Tibial nerve (tissue), 4 donors: ENCODE results near the gene EEF1AKMT4. TPM values are rescaled to one million over a fixed set of nuclear protein-coding genes. Genes with fewer than 3 reads are reported as not detected.

Experiments used
- DNase-seq, 2 donors: peaks; one replicate each; pipeline ENCODE4 v3.0.0-alpha.2; 2019; ENCODE audit warnings: low spot score in 2 of 2
- H3K27ac ChIP-seq, 4 donors: fragments of 200-600 bp; sonication (generic) in 3 of 4; one replicate each; pipeline ENCODE4 v1.5.1; 2017 to 2019; ENCODE audit warnings: mild to moderate bottlenecking in 1 of 4
- H3K27me3 ChIP-seq, 2 donors: fragments of 200-600 bp; sonication (generic) in 1 of 2; one replicate each; pipeline versions ENCODE4 v1.5.1 to v1.6.0; 2017 to 2019
- H3K36me3 ChIP-seq, 3 donors: fragments of 200-600 bp; sonication (generic); one replicate each; pipeline ENCODE4 v1.5.1; 2018 to 2019
- H3K4me1 ChIP-seq, 4 donors: fragments of 200-600 bp; sonication (generic) in 3 of 4; one replicate each; pipeline ENCODE4 v1.5.1; 2017 to 2019
- H3K4me3 ChIP-seq, 4 donors: fragments of 200-600 bp; sonication (generic) in 3 of 4; one replicate each; pipeline ENCODE4 v1.5.1; 2017 to 2019; ENCODE audit warnings: mild to moderate bottlenecking in 1 of 4, moderate library complexity in 1 of 4
- H3K9me3 ChIP-seq, 4 donors: fragments of 200-600 bp; sonication (generic) in 3 of 4; one replicate each; pipeline ENCODE4 v1.5.1; 2017 to 2019
- EP300 ChIP-seq, 2 donors: sonication (generic); formaldehyde crosslinking; IDR thresholded peaks; one replicate each; pipeline ENCODE4 v1.6.1; 2017; ENCODE audit warnings: antibody characterized with exemption in 2 of 2, mild to moderate bottlenecking in 1 of 2
- POLR2A ChIP-seq, 2 donors: fragments of 450-650 bp; IDR thresholded peaks; one replicate each; pipeline ENCODE4 v1.6.1; 2017; ENCODE audit warnings: antibody characterized with exemption in 2 of 2, mild to moderate bottlenecking in 2 of 2, moderate library complexity in 2 of 2
- WGBS, 2 donors: methylation state at CpG; one replicate each; pipeline ENCODE4 v1.1.5; 2018; 5-methylcytosine and 5-hydroxymethylcytosine counted together
- total RNA-seq, 4 donors: library from RNA; depleted of rRNA; stranded (reverse); fragments of >200 nt; gene quantifications; one replicate each; pipeline ENCODE4 v1.1.0, GENCODE V29; 2016
- TF ChIP-seq, protein P1 (sequence below), 5 experiments: fragments of 200-600 bp in 3 of 5; fragments of 450-650 bp in 2 of 5; sonication (generic) in 3 of 5; IDR thresholded peaks; one replicate each; pipeline ENCODE4 v1.5.1; 2016 to 2019; ENCODE audit warnings: antibody characterized with exemption in 5 of 5, mild to moderate bottlenecking in 3 of 5, moderate library complexity in 2 of 5

Gene EEF1AKMT4
- total RNA-seq, 4 donors from 2014 or later, result 0.98 to 4.8 (median 2.5) TPM

GRCh38 chr3:184228376-184229137, 20.9 kb upstream of the EEF1AKMT4 start:
- Histone ChIP-seq H3K27ac (no peak overlapping the region), H3K36me3 (no peaks in the 10 kb centered on the region), H3K27me3 (peaks cover 0 to 75% of the 10 kb centered on the region in 2 donors), H3K9me3 (no peaks in the 10 kb centered on the region), H3K4me3 (peak overlapping the region in 2 of 4 donors; percentile 46 to 55), H3K4me1 (peaks cover 0 to 26% (median 12%) of the 10 kb centered on the region in 4 donors)
- no peak for DNase-seq
- no peak for TF ChIP-seq POLR2A (IDR thresholded peaks at IDR 0.05)
- no peak for TF ChIP-seq EP300 (IDR thresholded peaks at IDR 0.05)
- TF ChIP-seq, protein P1, sequence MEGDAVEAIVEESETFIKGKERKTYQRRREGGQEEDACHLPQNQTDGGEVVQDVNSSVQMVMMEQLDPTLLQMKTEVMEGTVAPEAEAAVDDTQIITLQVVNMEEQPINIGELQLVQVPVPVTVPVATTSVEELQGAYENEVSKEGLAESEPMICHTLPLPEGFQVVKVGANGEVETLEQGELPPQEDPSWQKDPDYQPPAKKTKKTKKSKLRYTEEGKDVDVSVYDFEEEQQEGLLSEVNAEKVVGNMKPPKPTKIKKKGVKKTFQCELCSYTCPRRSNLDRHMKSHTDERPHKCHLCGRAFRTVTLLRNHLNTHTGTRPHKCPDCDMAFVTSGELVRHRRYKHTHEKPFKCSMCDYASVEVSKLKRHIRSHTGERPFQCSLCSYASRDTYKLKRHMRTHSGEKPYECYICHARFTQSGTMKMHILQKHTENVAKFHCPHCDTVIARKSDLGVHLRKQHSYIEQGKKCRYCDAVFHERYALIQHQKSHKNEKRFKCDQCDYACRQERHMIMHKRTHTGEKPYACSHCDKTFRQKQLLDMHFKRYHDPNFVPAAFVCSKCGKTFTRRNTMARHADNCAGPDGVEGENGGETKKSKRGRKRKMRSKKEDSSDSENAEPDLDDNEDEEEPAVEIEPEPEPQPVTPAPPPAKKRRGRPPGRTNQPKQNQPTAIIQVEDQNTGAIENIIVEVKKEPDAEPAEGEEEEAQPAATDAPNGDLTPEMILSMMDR (IDR thresholded peaks at IDR 0.05), result no peak
- 28 to 36% methylated on average over 11 to 12 of the region's 12 CpGs for WGBS, 2 donors

- no peaks in the 10 kb centered on the region for H3K9me3 ChIP-seq
- no peak for DNase-seq
- no peak for TF ChIP-seq POLR2A (IDR thresholded peaks at IDR 0.05)
- TF ChIP-seq, protein P1 (IDR thresholded peaks at IDR 0.05), result peak in 3 of 5 experiments; percentile 17 to 40 (median 40)
- peaks cover 0 to 26% (median 12%) of the 10 kb centered on the region in 4 donors for H3K4me1 ChIP-seq
- no peaks in the 10 kb centered on the region for H3K36me3 ChIP-seq
- peaks cover 0 to 85% of the 10 kb centered on the region in 2 donors for H3K27me3 ChIP-seq
- WGBS, 2 donors, result 1 to 2% methylated on average over 22 to 43 of the region's 66 CpGs
- no peak within 1 kb of the TSS for H3K27ac ChIP-seq
- peak within 1 kb of the TSS; percentile 30 to 55 (median 46) for H3K4me3 ChIP-seq
Measured at GRCh38 chr3:184229394-184230080, 19.9 kb upstream of the EEF1AKMT4 start, which contains the start of gene VWA5B2. Gene VWA5B2 (plus strand): TSS chr3:184229585. CDS start chr3:184230529, 944 bp downstream.

- Histone ChIP-seq H3K36me3 (no peaks in the 10 kb centered on the region), H3K9me3 (no peaks in the 10 kb centered on the region), H3K27me3 (peaks cover 0 to 84% of the 10 kb centered on the region in 2 donors), H3K4me3 (peak overlapping the region in 3 of 4 donors; percentile 30 to 55 (median 46)), H3K27ac (no peak overlapping the region), H3K4me1 (peaks cover 0 to 26% (median 12%) of the 10 kb centered on the region in 4 donors)
- 2% methylated on average over 33 to 43 of the region's 61 CpGs for WGBS, 2 donors
- TF ChIP-seq POLR2A (IDR thresholded peaks at IDR 0.05) (no peak), EP300 (IDR thresholded peaks at IDR 0.05) (no peak)
- TF ChIP-seq, protein P1 (IDR thresholded peaks at IDR 0.05), result no peak
- DNase-seq, result no peak
Measured at GRCh38 chr3:184230081-184230602, 19.3 kb upstream of the EEF1AKMT4 start.

DNA sequence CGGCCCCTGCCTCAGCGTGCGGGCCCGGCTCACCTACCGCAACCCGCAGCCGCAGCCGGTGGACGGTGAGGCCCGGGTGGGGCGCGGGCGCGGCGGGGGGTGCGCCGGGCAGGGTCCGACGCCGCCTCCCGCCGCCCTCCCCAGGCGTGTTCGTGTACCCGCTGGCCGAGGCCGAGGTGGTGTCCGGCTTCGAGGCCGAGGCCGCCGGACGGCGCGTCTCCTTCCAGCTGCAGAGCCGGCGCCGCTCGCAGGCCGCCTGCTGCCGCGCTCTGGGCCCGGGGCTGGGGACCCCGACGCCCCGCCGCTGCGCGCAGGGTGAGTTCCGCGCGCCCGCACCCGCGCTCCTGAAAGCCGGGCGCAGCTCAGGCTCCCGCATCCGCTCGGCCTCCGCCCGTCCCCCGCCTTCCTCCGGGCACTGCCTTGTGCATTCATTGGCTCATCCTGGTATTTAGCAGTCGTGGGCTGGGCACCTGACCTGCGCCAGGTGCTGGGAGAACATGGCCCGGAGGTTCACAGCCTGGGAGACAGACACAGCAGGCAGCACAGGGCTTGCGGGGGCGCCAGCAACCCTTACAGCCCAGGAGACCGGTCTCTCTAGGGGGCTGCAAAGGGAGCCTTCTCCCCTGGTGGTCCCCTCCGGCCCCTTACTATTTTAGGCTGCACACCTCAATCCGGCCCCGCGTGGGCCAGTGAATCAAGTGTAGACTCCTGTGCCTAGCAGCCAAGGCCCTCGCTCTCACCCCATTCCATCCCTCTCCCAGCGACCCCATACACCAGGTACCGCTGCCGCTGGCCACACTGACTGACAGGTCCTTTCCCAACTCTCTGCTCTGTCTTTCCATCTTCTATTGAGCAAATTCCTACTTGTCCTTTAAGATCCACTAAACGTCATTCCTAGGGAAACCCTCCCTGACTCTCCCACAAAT, 18.6 kb upstream of the EEF1AKMT4 start:
- TF ChIP-seq, protein P1 (IDR thresholded peaks at IDR 0.05), result no peak
- TF ChIP-seq POLR2A (IDR thresholded peaks at IDR 0.05), result no peak
- TF ChIP-seq EP300 (IDR thresholded peaks at IDR 0.05), result no peak
- no peak for DNase-seq
- peak overlapping the region in 3 of 4 donors; percentile 30 to 55 (median 46) for H3K4me3 ChIP-seq
- peaks cover 0 to 26% (median 12%) of the 10 kb centered on the region in 4 donors for H3K4me1 ChIP-seq
- H3K27me3 ChIP-seq, result peaks cover 0 to 84% of the 10 kb centered on the region in 2 donors
- H3K36me3 ChIP-seq, result no peaks in the 10 kb centered on the region
- H3K9me3 ChIP-seq, result no peaks in the 10 kb centered on the region
- WGBS, 2 donors, result 26 to 27% methylated on average over 11 to 12 of the region's 79 CpGs
- no peak overlapping the region for H3K27ac ChIP-seq
